SK-N-SH (cell line): ENCODE results near the gene ASIC1. TPM values are rescaled to one million over a fixed set of nuclear protein-coding genes. Genes with fewer than 3 reads are reported as not detected.

ENCODE experiments used
- CTCF ChIA-PET: fragments of 300-600, 350-600 bp; formaldehyde crosslinking; extraction: SDS; loops from one replicate; lab custom pipeline; 2021; lab: Yijun Ruan, JAX
- POLR2A ChIA-PET: fragments of 350-600 bp; sonication (Branson Sonifier 250); formaldehyde crosslinking; extraction: SDS; loops from one replicate; lab custom pipeline; 2020; ENCODE audit warnings: antibody characterized with exemption, inconsistent platforms; lab: Yijun Ruan, JAX
- DNase-seq: peaks from one replicate; pipeline ENCODE4 v3.0.0; 2012
- H2AFZ ChIP-seq: fragments of 200-600 bp; sonication (generic); 2 replicates; pipeline ENCODE4 v1.8.1; 2016; ENCODE audit warnings: antibody characterized with exemption, mild to moderate bottlenecking, low read depth
- H3F3A ChIP-seq: fragments of 200-600 bp; sonication (generic); replicated peaks from 2 replicates; pipeline ENCODE3; 2016; ENCODE audit warnings: antibody characterized with exemption, mild to moderate bottlenecking; ENCODE audit not compliant: insufficient read depth
- H3K27ac ChIP-seq, 2 experiments: fragments of 200-500 bp in 1 of 2; fragments of 200-600 bp in 1 of 2; sonication (Bioruptor generic) in 1 of 2; sonication (generic), shearing (Covaris generic) in 1 of 2; 2 replicates each; pipeline versions ENCODE4 v1.5.1 to v1.6.1; 2014 to 2016; ENCODE audit warnings: low read depth in 2 of 2, inconsistent platforms in 1 of 2, low read length in 1 of 2, mild to moderate bottlenecking in 1 of 2, mixed read lengths in 1 of 2
- H3K27me3 ChIP-seq: fragments of 200-600 bp; sonication (generic), shearing (Covaris generic); 2 replicates; pipeline ENCODE4 v1.6.1; 2016; ENCODE audit warnings: mixed run types; ENCODE audit not compliant: insufficient read depth
- H3K36me3 ChIP-seq, 2 experiments: fragments of 200-500 bp in 1 of 2; fragments of 200-600 bp in 1 of 2; sonication (Bioruptor generic) in 1 of 2; sonication (generic) in 1 of 2; replicated peaks in 1 of 2; 2 replicates each; pipeline versions ENCODE3 to v1.5.1; 2014 to 2016; ENCODE audit warnings: low read length in 1 of 2, mild to moderate bottlenecking in 1 of 2; ENCODE audit not compliant: insufficient read depth in 2 of 2, control insufficient read depth in 1 of 2
- H3K4me1 ChIP-seq, 2 experiments: fragments of 200-500 bp in 1 of 2; fragments of 200-600 bp in 1 of 2; sonication (Bioruptor generic) in 1 of 2; sonication (generic), shearing (Covaris generic) in 1 of 2; 2 replicates each; pipeline versions ENCODE4 v1.5.1 to v1.6.1; 2014 to 2016; ENCODE audit warnings: low read depth in 1 of 2, low read length in 1 of 2, mixed run types in 1 of 2; ENCODE audit not compliant: insufficient read depth in 2 of 2, control insufficient read depth in 1 of 2
- H3K4me2 ChIP-seq: fragments of 200-600 bp; sonication (generic), shearing (Covaris generic); 2 replicates; pipeline ENCODE4 v1.6.1; 2017; ENCODE audit warnings: mixed run types
- H3K4me3 ChIP-seq, 2 experiments: fragments of 200-500 bp in 1 of 2; fragments of 200-600 bp in 1 of 2; sonication (Bioruptor generic) in 1 of 2; sonication (generic), shearing (Covaris generic) in 1 of 2; 2 replicates each; pipeline versions ENCODE4 v1.5.1 to v1.8.1; 2014 to 2016; ENCODE audit warnings: low read depth in 2 of 2, inconsistent platforms in 1 of 2, low read length in 1 of 2, mild to moderate bottlenecking in 1 of 2, mixed read lengths in 1 of 2, moderate library complexity in 1 of 2
- H3K79me2 ChIP-seq: fragments of 200-600 bp; sonication (generic); 2 replicates; pipeline ENCODE4 v1.8.1; 2017; ENCODE audit warnings: mild to moderate bottlenecking; ENCODE audit not compliant: insufficient read depth
- H3K9ac ChIP-seq: fragments of 200-600 bp; sonication (generic); 2 replicates; pipeline ENCODE4 v1.6.1; 2017; ENCODE audit warnings: mixed run types
- H3K9me2 ChIP-seq: fragments of 200-600 bp; sonication (generic); 2 replicates; pipeline ENCODE4 v1.6.1; 2017; ENCODE audit warnings: mixed run types
- H3K9me3 ChIP-seq: fragments of 200-600 bp; sonication (generic); 2 replicates; pipeline ENCODE4 v1.6.1; 2017; ENCODE audit warnings: mixed run types, mild to moderate bottlenecking, moderate library complexity
- H4K20me1 ChIP-seq: fragments of 200-600 bp; sonication (generic); 2 replicates; pipeline ENCODE4 v1.6.1; 2017; ENCODE audit warnings: mild to moderate bottlenecking, mixed run types; ENCODE audit not compliant: insufficient read depth
- FOXM1 ChIP-seq: IDR thresholded peaks from 2 replicates; pipeline ENCODE4 v1.4.0; 2012; ENCODE audit warnings: low read depth, mild to moderate bottlenecking
- GABPA ChIP-seq: IDR thresholded peaks from 2 replicates; pipeline ENCODE4 v1.4.0; 2012; ENCODE audit warnings: low read depth, mild to moderate bottlenecking
- IRF3 ChIP-seq: fragments of 150-350 bp; IDR thresholded peaks from 2 replicates; pipeline ENCODE4 v1.6.1; 2016; ENCODE audit warnings: mild to moderate bottlenecking, low read depth, low read length
- JUND ChIP-seq: IDR thresholded peaks from 2 replicates; pipeline ENCODE4 v1.4.0; 2012
- MAX ChIP-seq: IDR thresholded peaks from 2 replicates; pipeline ENCODE4 v1.4.0; 2012; ENCODE audit warnings: low read depth
- MEF2A ChIP-seq: IDR thresholded peaks from 2 replicates; pipeline ENCODE4 v1.4.0; 2012; ENCODE audit warnings: low read depth, borderline replicate concordance
- NFIC ChIP-seq: IDR thresholded peaks from 2 replicates; pipeline ENCODE4 v1.4.0; 2012; ENCODE audit warnings: borderline replicate concordance
- NRF1 ChIP-seq: IDR thresholded peaks from 2 replicates; pipeline ENCODE4 v1.6.1; 2012; ENCODE audit warnings: low read depth, mild to moderate bottlenecking, low read length
- REST ChIP-seq: IDR thresholded peaks from 2 replicates; pipeline ENCODE4 v1.6.1; 2012; ENCODE audit warnings: mild to moderate bottlenecking, low read depth, low read length, moderate library complexity
- SMC3 ChIP-seq: IDR thresholded peaks from 2 replicates; pipeline ENCODE4 v1.6.1; 2012; ENCODE audit warnings: low read depth, low read length, improper control_type of control experiment
- TAF1 ChIP-seq: IDR thresholded peaks from 2 replicates; pipeline ENCODE4 v1.6.1; 2012; ENCODE audit warnings: low read depth, mild to moderate bottlenecking, low read length, moderate library complexity, borderline replicate concordance
- TCF12 ChIP-seq: IDR thresholded peaks from 2 replicates; pipeline ENCODE4 v1.4.0; 2012
- USF1 ChIP-seq: IDR thresholded peaks from 2 replicates; pipeline ENCODE4 v1.4.0; 2012; ENCODE audit warnings: low read depth, borderline replicate concordance
- USF2 ChIP-seq: fragments of 150-350 bp; IDR thresholded peaks from 2 replicates; pipeline ENCODE4 v1.6.1; 2017; ENCODE audit warnings: antibody characterized with exemption, low read length, low read depth, borderline replicate concordance
- YY1 ChIP-seq: IDR thresholded peaks from 2 replicates; pipeline ENCODE4 v1.4.0; 2012; ENCODE audit warnings: low read depth, mild to moderate bottlenecking
- WGBS: methylation state at CpG from one replicate; pipeline ENCODE4 v1.1.6; 2017; ENCODE audit warnings: low lambda C conversion rate; 5-methylcytosine and 5-hydroxymethylcytosine counted together
- polyA plus RNA-seq, 3 experiments: library from polyadenylated mRNA; depleted of rRNA; stranded (reverse); fragments of >200 nt; gene quantifications; 2 replicates each; pipeline ENCODE4 v1.2.3, GENCODE V29; 2012

Gene ASIC1
- polyA plus RNA-seq, 1 of the 3 experiments (the other 2 are of a cell fraction): 28.4 TPM

GRCh38 chr12:50059440-50060119 lies 2.2 kb downstream of the ASIC1 start:
- no peaks in the 10 kb centered on the region for H3K9me2 ChIP-seq
- H3K9me3 ChIP-seq: no peaks in the 10 kb centered on the region
- ChIA-PET POLR2A (no interaction called here), CTCF (interaction anchor here (0.7 to 37.6 kb wide), 9 partner anchors 10 to 295 kb away, joined by 3 to 1401 read pairs (median 14); partner anchors contain the start of genes AQP5 and AQP6)
- H3K4me2 ChIP-seq: no peak overlapping the region
- no peaks in the 10 kb centered on the region for H3K79me2 ChIP-seq
- no peaks in the 10 kb centered on the region for H4K20me1 ChIP-seq
- peaks cover 0 to 10% of the 10 kb centered on the region in 2 experiments for H3K36me3 ChIP-seq
- H3K4me1 ChIP-seq: peaks cover 7 to 41% of the 10 kb centered on the region in 2 experiments; a peak in 2 of 4 replicates
- DNase-seq: no peak
- no peaks in the 10 kb centered on the region for H3K27me3 ChIP-seq
- H3K27ac ChIP-seq: no peak overlapping the region
- H3K4me3 ChIP-seq: no peak overlapping the region
- no peak for TF ChIP-seq IRF3
- no peak for TF ChIP-seq NFIC
- TF ChIP-seq TAF1: no peak
- no peak for TF ChIP-seq YY1
- TF ChIP-seq MEF2A: no peak
- no peak for TF ChIP-seq USF1
- no peak for TF ChIP-seq USF2
- no peak for TF ChIP-seq JUND
- no peak for TF ChIP-seq FOXM1
- TF ChIP-seq NRF1: no peak
- no peak for TF ChIP-seq GABPA
- TF ChIP-seq TCF12: no peak
- TF ChIP-seq REST: no peak
- no peak for TF ChIP-seq MAX
- no peak for TF ChIP-seq SMC3
- no peak overlapping the region for H3K9ac ChIP-seq
- H2AFZ ChIP-seq: no peak overlapping the region
- H3F3A ChIP-seq: peaks cover 7% of the 10 kb centered on the region
- 59% methylated on average over 4 of the region's 12 CpGs for WGBS
